ENCODE data around the gene PSTPIP2. TPM values are rescaled to one million over a fixed set of nuclear protein-coding genes. Genes with fewer than 3 reads are reported as not detected.

Gene PSTPIP2, protein sequence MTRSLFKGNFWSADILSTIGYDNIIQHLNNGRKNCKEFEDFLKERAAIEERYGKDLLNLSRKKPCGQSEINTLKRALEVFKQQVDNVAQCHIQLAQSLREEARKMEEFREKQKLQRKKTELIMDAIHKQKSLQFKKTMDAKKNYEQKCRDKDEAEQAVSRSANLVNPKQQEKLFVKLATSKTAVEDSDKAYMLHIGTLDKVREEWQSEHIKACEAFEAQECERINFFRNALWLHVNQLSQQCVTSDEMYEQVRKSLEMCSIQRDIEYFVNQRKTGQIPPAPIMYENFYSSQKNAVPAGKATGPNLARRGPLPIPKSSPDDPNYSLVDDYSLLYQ
- 10 to 100 TPM; 11.2 to 14.4 TPM for total RNA-seq
- 10 to 100 TPM in 1 of 2 donors, 1 to 10 TPM in 1; 7.5 to 49.1 TPM for polyA plus RNA-seq
- long read RNA-seq, donor 1, partial matches to known transcripts = 0 of 1 reads
- long read RNA-seq, donor 1, other reads (novel, unspliced or antisense) = 0 of 1 reads
- long read RNA-seq, donor 2, partial matches to known transcripts = 0 of 1 reads
- long read RNA-seq, donor 2, other reads (novel, unspliced or antisense) = 0 of 1 reads
- long read RNA-seq, donor 3 = 0 reads
- long read RNA-seq, donor 4 = 0 reads
- long read RNA-seq, donor 5 = 0 reads

GRCh38 chr18:46071653-46072375 lies at the start of gene PSTPIP2:
Gene PSTPIP2 (minus strand): TSS chr18:46072260. CDS start chr18:46072188, 72 bp downstream.
- Histone ChIP-seq H3K4me3 (peak within 1 kb of the TSS; percentile 66), H3K9ac (ENCODE audit: insufficient read depth in 1 of 2, low read length in 2 of 2) (peak within 1 kb of the TSS in 1 of 2 donors; percentile 25), H3K4me1 (ENCODE audit: control insufficient read depth in 5 of 5, insufficient read depth in 5 of 5, low read length in 5 of 5) (peaks cover 0 to 5% (median 5%) of the 10 kb centered on the region in 5 donors), H3K9me3 (ENCODE audit: control insufficient read depth in 4 of 4, insufficient read depth in 3 of 4, low read length in 3 of 4) (no peaks in the 10 kb centered on the region), H3K27ac (ENCODE audit: low read depth in 1 of 2, low read length in 1 of 2) (peak within 1 kb of the TSS in 1 of 2 donors; percentile 3), H3K36me3 (ENCODE audit: control insufficient read depth in 4 of 4, insufficient read depth in 4 of 4, low read length in 4 of 4) (peaks cover 0 to under 1% (median 0%) of the 10 kb centered on the region in 4 donors), H3K27me3 (ENCODE audit: control insufficient read depth in 3 of 3, insufficient read depth in 3 of 3, low read length in 2 of 3) (no peaks in the 10 kb centered on the region)
- DNase-seq (peak; percentile 60 to 71 (median 69)), ATAC-seq (ENCODE audit: insufficient read depth, low FRiP score) (peak; percentile 88)
- no peak for TF ChIP-seq CTCF (IDR thresholded peaks at IDR 0.05; ENCODE audit: control extremely low read depth, extremely low read depth)
- 0 to 1% methylated on average over 52 to 75 of the region's 75 CpGs for WGBS, 2 donors

DNA sequence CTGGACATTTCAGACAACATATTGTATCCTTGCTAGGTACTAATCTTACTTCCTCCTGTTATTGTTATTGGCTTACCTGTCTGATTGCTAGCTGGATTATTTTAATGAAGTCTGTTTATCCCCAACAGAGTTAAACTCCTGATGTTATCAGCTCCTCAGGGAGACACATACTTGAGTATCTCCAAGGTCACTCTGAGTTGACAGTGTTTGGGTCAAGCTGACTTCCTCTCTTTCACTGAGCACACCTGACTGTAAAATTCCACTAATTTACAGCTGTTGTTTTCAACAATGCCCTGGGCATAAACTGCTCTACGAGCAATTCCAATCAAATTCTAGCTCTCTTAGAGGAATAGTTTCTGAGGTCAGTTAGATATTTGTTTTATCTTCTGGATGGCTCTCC lies 41.7 kb upstream of the PSTPIP2 start:
- Histone ChIP-seq H3K27ac (ENCODE audit: low read depth in 1 of 2, low read length in 1 of 2) (no peak overlapping the region), H3K9ac (ENCODE audit: insufficient read depth in 1 of 2, low read length in 2 of 2) (no peak overlapping the region), H3K4me3 (no peak overlapping the region), H3K27me3 (ENCODE audit: control insufficient read depth in 3 of 3, insufficient read depth in 3 of 3, low read length in 2 of 3) (no peaks in the 10 kb centered on the region), H3K4me1 (ENCODE audit: control insufficient read depth in 5 of 5, insufficient read depth in 5 of 5, low read length in 5 of 5) (no peaks in the 10 kb centered on the region), H3K9me3 (ENCODE audit: control insufficient read depth in 4 of 4, insufficient read depth in 3 of 4, low read length in 3 of 4) (no peaks in the 10 kb centered on the region), H3K36me3 (ENCODE audit: control insufficient read depth in 4 of 4, insufficient read depth in 4 of 4, low read length in 4 of 4) (peaks cover 3 to 8% (median 5%) of the 10 kb centered on the region in 4 donors)
- DNase-seq (no peak), ATAC-seq (ENCODE audit: insufficient read depth, low FRiP score) (no peak)
- WGBS, 2 donors = 90 to 91% methylated on average over 1 of the region's 1 CpG
- TF ChIP-seq CTCF (IDR thresholded peaks at IDR 0.05; ENCODE audit: control extremely low read depth, extremely low read depth) = no peak

- Histone ChIP-seq H3K9ac (ENCODE audit: insufficient read depth in 1 of 2, low read length in 2 of 2) (no peak overlapping the region), H3K36me3 (ENCODE audit: control insufficient read depth in 4 of 4, insufficient read depth in 4 of 4, low read length in 4 of 4) (peaks cover 3 to 8% (median 4%) of the 10 kb centered on the region in 4 donors), H3K4me1 (ENCODE audit: control insufficient read depth in 5 of 5, insufficient read depth in 5 of 5, low read length in 5 of 5) (peaks cover 0 to under 1% (median 0%) of the 10 kb centered on the region in 5 donors), H3K4me3 (no peak overlapping the region), H3K27me3 (ENCODE audit: control insufficient read depth in 3 of 3, insufficient read depth in 3 of 3, low read length in 2 of 3) (no peaks in the 10 kb centered on the region), H3K27ac (ENCODE audit: low read depth in 1 of 2, low read length in 1 of 2) (no peak overlapping the region), H3K9me3 (ENCODE audit: control insufficient read depth in 4 of 4, insufficient read depth in 3 of 4, low read length in 3 of 4) (no peaks in the 10 kb centered on the region)
- no peak for TF ChIP-seq CTCF (IDR thresholded peaks at IDR 0.05; ENCODE audit: control extremely low read depth, extremely low read depth)
- WGBS, 2 donors = 94 to 98% methylated on average over 3 of the region's 3 CpGs
- ATAC-seq (ENCODE audit: insufficient read depth, low FRiP score) (no peak), DNase-seq (no peak)
These were observed 38.3 kb upstream of the PSTPIP2 start for GRCh38 chr18:46110406-46110805.
